ENCODE measurements around the gene PIN4. TPM values are rescaled to one million over a fixed set of nuclear protein-coding genes. Genes with fewer than 3 reads are reported as not detected.

Gene PIN4
- total and polyA plus RNA-seq, 2 donors (not counting 3 experiments of a cell fraction or from before 2014, with no cell fraction given), result 4.5 to 10.4 TPM

DNA sequence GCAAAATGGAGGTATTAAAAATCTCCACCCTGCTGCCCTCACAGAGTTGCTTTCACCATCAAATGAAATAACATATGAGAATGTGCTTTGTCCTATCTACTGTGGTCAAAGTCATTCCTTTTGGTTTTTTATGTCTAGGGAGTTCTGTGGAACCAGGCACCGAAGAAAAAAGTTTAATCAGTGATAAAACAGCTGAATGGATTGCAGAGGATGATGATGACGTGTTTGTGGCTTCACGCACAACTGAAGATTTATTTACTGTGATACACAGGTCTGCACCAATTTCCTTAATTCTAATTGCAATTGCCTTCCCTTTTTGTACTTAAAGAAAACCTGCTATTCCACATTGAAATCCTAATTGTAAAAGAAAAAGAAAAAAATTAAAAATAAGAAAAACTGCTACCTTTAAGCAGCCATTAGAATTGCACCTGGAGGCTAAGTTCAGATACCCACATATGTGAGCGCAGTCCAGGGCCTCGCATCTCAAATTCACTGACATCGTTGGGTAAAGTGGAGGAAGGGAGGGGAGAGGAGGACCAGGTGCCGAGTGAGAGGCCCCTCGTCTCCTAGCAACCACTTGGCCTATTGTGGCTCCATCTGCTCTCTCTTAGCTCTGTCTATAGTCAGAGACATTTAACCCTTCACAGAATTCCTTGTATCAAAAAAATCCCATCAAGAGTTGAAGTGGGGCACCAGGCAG lies 39.3 kb upstream of the PIN4 start:
- H3K27me3 ChIP-seq (ENCODE audit: control insufficient read depth in 2 of 2, insufficient read depth in 2 of 2, low read length in 2 of 2), result no peaks in the 10 kb centered on the region
- DNase-seq (ENCODE audit: low read depth, low spot score) (no peak), FAIRE-seq (no peak)
- H4K20me1 ChIP-seq (replicated peaks; ENCODE audit: control insufficient read depth, extremely low read depth, insufficient read depth, low read length), result no peaks in the 10 kb centered on the region
- H3K9ac ChIP-seq (replicated peaks; ENCODE audit: extremely low read depth, insufficient read depth, low read length), result no peak overlapping the region
- TF ChIP-seq MYC (IDR thresholded peaks at IDR 0.05; ENCODE audit: low read depth, low read length), result no peak
- CTCF ChIA-PET, result no interaction called here
- no peaks in the 10 kb centered on the region for H3K9me1 ChIP-seq (replicated peaks; ENCODE audit: control insufficient read depth, extremely low read depth, insufficient read depth, low read length)
- intact Hi-C loops (cut with micrococcal nuclease) (no loop called here), dilution Hi-C loops (cut with MboI; ENCODE audit: extremely low pct_ligation_motif_present, low sequenced_read_pairs) (no loop called here)
- H3K9me3 ChIP-seq (replicated peaks; ENCODE audit: control insufficient read depth, insufficient read depth, low read length), result no peaks in the 10 kb centered on the region
- no peaks in the 10 kb centered on the region for H3K79me2 ChIP-seq (ENCODE audit: control insufficient read depth, insufficient read depth, low read length)
- H2AFZ ChIP-seq (ENCODE audit: low read depth, low read length), result no peak overlapping the region
- H3K27ac ChIP-seq (ENCODE audit: insufficient read depth, low read depth, low read length), result no peak overlapping the region
- BruUV-seq (replicated peaks), result no TSS peak
- POLR2A ChIA-PET, result no interaction called here
- no peak overlapping the region for H3K4me3 ChIP-seq (replicated peaks in 1 of 3; ENCODE audit: insufficient read depth in 1 of 3, low read depth in 1 of 3, low read length in 3 of 3)
- H3K36me3 ChIP-seq (ENCODE audit: control insufficient read depth in 2 of 2, extremely low read depth in 1 of 2, insufficient read depth in 2 of 2, low read length in 2 of 2), result peaks cover 8 to 31% of the 10 kb centered on the region in 2 experiments
- no peak overlapping the region for H3K4me2 ChIP-seq (ENCODE audit: insufficient read depth, low read length)
- no peaks in the 10 kb centered on the region for H3K4me1 ChIP-seq (ENCODE audit: control insufficient read depth, extremely low read depth, insufficient read depth, low read length)

DNA sequence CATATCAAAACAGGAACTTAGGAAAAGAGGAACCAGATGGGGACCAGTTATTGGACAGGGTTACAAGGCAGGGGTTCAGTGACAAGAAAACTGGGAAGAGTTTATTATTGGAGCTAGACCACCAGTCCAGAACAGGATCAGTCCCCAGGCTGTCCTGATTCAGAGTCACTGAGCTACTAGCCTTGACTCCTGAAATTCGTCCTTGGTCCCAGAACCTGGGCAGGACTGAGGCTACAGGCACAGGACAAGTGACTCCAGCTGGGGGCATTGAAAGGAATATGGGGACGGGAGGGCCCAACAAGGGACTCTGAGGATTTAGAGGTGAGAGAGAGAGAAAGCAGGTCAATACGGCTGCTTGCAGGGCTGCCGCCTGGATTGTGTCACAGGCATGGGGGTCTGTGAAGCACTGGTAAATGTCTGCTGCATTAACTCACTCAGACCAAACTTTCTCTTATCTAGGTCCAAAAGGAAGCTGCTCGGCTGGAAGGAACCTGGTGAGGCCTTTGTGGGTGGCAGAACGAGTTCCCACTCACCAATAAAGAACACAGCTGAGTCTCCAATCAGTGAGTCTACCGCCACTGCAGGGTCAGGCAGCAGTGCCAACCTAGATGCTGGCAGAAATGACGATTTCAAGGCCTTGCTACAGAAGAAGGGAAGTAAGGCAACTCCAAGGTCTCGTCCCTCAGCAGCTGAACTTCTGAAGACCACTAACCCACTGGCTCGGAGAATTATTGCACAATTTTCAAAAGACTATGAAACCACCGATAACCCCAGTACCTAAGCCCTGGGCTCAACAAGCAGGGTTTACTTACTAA lies 38.6 kb upstream of the PIN4 start:
- no peak overlapping the region for H3K27ac ChIP-seq (ENCODE audit: insufficient read depth, low read depth, low read length)
- H3K4me2 ChIP-seq (ENCODE audit: insufficient read depth, low read length), result no peak overlapping the region
- H2AFZ ChIP-seq (ENCODE audit: low read depth, low read length), result no peak overlapping the region
- H3K4me1 ChIP-seq (ENCODE audit: control insufficient read depth, extremely low read depth, insufficient read depth, low read length), result no peaks in the 10 kb centered on the region
- no peak overlapping the region for H3K4me3 ChIP-seq (replicated peaks in 1 of 3; ENCODE audit: insufficient read depth in 1 of 3, low read depth in 1 of 3, low read length in 3 of 3)
- FAIRE-seq (no peak), DNase-seq (ENCODE audit: low read depth, low spot score) (no peak)
- H4K20me1 ChIP-seq (replicated peaks; ENCODE audit: control insufficient read depth, extremely low read depth, insufficient read depth, low read length), result no peaks in the 10 kb centered on the region
- peaks cover 6 to 31% of the 10 kb centered on the region in 2 experiments for H3K36me3 ChIP-seq (ENCODE audit: control insufficient read depth in 2 of 2, extremely low read depth in 1 of 2, insufficient read depth in 2 of 2, low read length in 2 of 2)
- TF ChIP-seq, protein P1, sequence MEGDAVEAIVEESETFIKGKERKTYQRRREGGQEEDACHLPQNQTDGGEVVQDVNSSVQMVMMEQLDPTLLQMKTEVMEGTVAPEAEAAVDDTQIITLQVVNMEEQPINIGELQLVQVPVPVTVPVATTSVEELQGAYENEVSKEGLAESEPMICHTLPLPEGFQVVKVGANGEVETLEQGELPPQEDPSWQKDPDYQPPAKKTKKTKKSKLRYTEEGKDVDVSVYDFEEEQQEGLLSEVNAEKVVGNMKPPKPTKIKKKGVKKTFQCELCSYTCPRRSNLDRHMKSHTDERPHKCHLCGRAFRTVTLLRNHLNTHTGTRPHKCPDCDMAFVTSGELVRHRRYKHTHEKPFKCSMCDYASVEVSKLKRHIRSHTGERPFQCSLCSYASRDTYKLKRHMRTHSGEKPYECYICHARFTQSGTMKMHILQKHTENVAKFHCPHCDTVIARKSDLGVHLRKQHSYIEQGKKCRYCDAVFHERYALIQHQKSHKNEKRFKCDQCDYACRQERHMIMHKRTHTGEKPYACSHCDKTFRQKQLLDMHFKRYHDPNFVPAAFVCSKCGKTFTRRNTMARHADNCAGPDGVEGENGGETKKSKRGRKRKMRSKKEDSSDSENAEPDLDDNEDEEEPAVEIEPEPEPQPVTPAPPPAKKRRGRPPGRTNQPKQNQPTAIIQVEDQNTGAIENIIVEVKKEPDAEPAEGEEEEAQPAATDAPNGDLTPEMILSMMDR (IDR thresholded peaks at IDR 0.05; ENCODE audit: extremely low read depth in 1 of 2, insufficient read depth in 1 of 2, low read depth in 1 of 2, low read length in 2 of 2), result no peak
- TF ChIP-seq, protein P2, sequence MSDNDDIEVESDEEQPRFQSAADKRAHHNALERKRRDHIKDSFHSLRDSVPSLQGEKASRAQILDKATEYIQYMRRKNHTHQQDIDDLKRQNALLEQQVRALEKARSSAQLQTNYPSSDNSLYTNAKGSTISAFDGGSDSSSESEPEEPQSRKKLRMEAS (IDR thresholded peaks at IDR 0.05; ENCODE audit: insufficient read depth, insufficient read length), result no peak
- no peaks in the 10 kb centered on the region for H3K27me3 ChIP-seq (ENCODE audit: control insufficient read depth in 2 of 2, insufficient read depth in 2 of 2, low read length in 2 of 2)
- dilution Hi-C loops (cut with MboI; ENCODE audit: extremely low pct_ligation_motif_present, low sequenced_read_pairs) (no loop called here), intact Hi-C loops (cut with micrococcal nuclease) (no loop called here)
- ChIA-PET CTCF (no interaction called here), POLR2A (no interaction called here)
- BruUV-seq (replicated peaks), result no TSS peak
- no peaks in the 10 kb centered on the region for H3K79me2 ChIP-seq (ENCODE audit: control insufficient read depth, insufficient read depth, low read length)
- H3K9ac ChIP-seq (replicated peaks; ENCODE audit: extremely low read depth, insufficient read depth, low read length), result no peak overlapping the region
- no peaks in the 10 kb centered on the region for H3K9me3 ChIP-seq (replicated peaks; ENCODE audit: control insufficient read depth, insufficient read depth, low read length)
- H3K9me1 ChIP-seq (replicated peaks; ENCODE audit: control insufficient read depth, extremely low read depth, insufficient read depth, low read length), result no peaks in the 10 kb centered on the region

Measured in endothelial cell of umbilical vein (primary cell).